NOMO-1 treated with DMSO at 0.1 percent for 48 hours (cell line): Measurements from ENCODE around the gene FNDC3B.

Experiments
- DNase-seq: peaks from one replicate; lab custom pipeline; 2025; ENCODE audit not compliant: unreplicated experiment; lab: John Stamatoyannopoulos, UW

Gene FNDC3B

DNA sequence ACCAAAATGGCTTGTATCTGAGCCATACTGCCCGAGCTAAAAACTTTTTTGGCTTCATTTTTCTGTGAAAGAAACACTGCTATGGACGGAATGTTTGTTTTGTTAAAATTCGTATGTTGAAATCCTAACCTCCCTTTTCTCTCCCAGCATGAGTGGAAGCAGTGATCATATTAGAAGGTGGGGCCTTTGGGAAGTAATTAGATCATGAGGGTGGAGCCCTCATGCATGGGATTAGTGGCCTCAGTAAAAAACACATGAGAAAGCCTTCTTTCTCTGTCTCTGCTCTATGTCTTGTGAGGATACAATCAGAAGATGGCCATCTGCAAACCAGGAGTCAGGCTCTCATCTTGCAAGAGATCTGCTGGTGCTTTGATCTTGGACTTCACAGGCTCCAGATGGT, 7.4 kb upstream of the FNDC3B start:
- DNase-seq = no peak

DNA sequence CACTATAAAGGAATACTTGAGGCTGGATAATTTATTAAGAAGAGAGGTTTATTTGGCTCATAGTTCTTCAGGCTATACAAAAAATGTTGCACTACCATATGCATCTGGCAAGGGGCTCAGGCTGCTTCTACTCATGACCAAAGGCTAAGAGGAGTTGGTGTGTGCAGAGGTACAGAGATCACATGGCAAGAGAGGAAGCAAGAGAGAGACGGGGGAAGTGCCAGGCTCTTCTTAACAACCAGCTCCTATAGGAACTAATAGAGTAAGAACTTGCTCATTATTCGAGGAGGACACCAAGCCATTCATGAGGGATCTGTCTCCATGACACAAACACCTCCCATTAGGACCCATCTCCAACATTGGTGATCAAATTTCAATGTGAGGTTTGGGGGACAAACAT, 6.0 kb upstream of the FNDC3B start:
- DNase-seq = no peak

DNA sequence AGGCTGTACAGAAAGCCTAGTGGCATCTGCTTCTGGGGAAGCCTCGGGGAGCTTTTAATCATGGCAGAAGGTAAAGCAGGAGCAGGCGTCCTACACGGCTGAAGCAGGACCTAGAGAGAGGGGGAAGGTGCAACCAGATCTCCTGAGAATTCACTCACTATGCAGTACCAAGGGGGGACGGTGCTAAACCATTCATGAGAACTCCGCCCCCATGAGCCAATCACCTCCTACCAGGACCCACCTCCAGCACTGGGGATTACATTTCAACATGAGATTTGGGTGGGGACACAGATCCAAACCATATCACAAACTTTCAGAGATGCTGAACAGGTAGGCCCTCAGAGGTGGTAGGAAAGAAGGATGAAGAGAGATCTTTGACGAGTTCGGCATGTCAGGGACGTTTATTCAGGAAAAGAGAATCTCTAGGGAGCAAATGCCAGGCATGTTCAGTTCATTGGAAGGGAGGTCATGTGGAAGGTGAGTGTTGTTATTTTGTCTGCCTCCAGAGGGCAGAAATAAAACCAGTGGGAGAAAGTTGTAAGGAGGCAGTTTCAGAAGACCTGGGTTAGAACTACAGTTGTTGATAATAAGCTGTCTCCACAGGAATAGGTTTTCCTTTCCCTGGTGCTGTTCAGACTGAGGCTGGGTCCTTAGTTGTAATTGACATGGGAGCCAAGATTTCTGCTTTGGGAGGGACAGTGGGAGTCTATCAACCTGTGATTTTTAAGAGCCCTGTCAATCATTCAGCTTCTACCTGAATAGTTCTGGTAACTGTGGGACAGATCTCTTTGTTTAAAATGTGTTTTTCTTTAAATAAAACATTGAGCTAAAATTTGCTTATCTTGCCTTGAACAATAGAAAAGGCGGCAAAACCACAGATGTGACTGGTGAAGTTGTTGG, 4.3 kb upstream of the FNDC3B start:
- peak; percentile 29 for DNase-seq

DNA sequence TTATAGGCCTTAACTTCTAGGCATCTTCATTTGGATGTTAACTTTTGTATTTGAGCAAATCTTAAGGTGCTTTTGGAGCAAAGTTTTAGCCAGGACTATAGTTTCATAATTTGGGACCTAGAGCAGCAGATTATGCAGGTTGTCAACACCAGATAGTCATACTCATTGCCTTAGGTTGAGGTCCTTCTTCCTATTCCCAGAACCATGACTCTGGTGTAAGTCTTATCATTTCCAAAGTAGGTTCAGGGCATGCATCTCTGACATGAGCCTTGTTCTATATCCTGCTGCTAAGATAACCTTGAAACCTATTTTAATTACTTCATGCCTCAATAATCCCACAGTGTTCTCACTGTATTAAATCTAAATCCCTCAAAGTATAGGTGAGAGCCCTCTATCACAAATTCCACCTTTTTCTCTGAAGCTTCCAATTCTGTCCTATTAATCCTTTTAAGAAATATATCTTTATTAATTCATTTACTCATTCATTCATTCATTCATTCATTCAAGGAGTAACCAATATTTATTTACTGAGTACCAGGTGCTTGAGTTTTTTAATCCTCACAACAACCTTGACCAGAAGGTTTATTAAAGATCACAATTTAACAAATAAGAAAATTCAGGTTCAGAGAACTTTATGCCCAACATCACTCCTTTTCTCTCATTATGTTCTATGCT, 2.7 kb upstream of the FNDC3B start:
- no peak for DNase-seq

DNA sequence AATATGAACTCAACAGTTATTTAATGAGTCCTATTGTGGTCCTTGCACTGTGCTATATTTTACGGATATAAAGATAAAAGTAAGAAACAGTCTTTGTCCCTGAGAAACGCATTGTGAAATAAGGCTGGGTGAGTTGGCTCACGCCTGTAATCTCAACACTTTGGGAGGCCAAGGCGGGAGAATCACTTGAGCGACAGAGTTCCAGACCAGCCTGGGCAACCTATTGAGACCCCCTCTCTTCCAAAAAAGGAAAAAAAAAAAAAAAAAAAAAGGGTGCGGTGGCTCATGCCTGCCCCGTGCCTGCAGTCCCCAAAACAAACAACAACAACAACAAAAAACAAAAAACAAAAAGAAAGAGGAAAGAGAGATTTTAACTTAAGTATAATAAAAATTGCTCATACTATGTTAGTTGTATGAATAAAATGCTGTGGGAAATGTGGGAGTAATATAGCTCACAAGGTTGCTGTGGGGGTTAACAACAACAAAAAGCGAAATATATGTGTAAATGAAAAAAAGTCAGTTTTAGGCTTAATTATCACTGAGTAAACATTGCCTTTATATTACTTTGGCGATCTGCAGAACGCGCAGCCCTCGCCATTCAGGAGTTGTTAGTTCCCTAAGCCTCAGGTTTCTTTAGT, 461 bp upstream of the FNDC3B start:
- DNase-seq = peak; percentile 62

DNA sequence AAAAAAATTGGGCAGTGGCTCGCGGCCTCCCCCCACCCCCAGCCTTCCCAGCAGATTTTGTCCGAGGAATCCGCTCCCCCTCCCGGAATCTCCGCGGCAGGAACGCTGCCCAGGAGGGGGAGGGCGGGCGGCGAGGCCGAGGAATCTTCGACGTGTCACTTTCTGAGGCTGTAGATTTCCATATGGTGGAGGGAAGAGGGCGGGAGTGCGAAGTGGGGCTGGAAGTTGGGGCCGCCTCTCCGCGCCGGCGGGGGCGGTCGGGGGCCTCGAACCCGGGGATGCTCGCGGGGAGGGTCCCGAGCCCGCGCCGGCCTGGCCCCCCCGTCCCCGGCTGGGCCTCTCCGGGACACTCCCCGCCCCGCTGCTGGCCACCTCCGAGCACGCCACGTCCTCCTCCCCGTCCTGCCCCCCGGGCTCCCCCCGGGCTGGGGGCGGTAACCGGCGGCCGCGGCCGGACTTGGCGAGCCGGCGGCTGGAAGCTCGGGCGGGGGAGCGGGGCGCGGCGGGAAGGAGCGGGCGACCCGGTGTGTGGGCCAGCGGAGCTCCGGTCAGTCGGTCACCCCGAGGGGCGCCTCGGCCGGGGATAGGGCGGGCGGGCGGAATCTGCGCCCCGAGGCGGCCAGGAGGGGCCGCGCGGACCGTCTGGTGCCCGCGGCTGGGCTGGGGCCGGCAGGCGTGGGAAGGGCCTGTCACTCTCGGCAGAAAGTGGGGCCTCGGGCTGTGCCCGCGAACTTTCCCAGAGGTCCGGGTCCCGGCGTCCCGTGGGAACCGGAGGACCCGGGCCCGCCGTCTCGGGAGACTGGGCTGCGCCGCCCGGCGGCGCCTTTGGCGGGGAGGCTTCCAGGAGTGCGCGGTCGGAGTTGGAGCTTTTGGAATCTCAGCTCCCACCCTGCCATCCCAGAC, 951 bp downstream of the FNDC3B start:
- peak; percentile 75 for DNase-seq

DNA sequence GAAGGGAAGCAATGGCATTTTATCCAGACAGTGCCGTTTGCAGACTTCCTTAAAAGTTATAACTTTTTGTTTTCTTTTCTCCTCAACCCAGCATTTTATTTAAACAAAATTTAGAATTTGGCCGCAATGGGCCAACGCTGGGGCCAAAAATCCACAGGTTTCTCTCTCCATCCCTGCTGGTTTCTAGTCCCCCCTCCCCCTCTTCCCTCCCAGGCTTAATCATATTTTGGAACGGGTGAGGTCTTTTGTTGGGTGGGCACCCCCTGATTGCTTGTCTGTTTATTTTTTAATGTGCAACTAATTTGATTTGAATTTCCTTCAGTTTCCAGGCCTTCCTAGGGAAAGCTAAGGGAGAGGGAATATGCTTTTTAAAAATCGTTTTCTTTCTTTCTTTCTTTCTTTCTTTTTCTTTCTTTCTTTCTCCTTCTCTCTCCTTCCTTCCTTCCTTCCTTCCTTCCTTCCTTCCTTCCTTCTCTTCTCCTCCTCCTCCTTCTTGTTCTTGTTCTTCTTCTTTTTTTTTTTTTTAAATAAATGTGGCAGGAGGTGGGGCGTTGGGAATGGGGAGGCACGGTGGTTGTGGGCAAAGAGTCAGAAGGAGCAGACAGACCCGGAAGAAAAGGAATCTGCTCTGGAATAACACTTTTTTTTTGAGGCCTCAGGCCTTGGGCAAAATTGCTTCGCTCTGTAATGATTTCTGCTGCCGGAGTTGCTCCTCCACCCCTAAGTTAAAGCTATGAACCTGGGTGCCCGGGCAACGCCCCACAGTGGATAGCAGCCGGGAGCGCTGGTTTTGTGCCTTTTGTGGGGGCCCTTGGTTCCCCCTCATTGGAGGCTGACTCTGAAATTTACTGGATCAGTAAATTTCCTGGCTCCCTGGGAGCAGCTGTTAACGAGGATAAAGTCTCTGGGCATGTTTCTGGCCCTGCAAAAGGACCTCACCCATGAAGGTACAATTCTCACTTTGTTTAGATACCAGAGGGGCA, 1.9 kb downstream of the FNDC3B start:
- DNase-seq = peak; percentile 48

DNA sequence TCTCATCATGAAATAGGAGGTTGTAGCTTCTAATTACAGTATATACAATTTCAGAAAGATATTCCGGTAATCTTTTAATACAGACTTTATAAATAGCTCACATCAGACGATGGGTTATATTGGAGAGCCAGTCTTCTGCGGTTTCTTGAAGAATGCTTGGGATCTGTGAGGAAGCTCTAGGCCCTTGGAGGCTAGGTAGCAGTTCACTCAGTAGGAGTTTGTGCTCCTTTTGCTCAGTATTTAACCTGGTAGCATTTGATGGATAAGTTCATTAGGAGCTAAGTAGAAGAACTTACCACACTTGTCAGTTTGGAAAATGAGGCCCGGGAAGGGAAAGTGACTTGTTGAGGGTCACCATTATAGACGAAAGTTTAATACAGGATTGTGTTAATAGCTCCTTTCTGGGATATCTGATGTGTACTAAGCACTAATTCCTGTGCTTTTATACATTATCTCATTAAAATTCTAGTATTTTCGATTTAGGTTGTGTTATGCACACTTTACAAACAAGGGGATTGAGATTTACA, 2.8 kb downstream of the FNDC3B start:
- no peak for DNase-seq

DNA sequence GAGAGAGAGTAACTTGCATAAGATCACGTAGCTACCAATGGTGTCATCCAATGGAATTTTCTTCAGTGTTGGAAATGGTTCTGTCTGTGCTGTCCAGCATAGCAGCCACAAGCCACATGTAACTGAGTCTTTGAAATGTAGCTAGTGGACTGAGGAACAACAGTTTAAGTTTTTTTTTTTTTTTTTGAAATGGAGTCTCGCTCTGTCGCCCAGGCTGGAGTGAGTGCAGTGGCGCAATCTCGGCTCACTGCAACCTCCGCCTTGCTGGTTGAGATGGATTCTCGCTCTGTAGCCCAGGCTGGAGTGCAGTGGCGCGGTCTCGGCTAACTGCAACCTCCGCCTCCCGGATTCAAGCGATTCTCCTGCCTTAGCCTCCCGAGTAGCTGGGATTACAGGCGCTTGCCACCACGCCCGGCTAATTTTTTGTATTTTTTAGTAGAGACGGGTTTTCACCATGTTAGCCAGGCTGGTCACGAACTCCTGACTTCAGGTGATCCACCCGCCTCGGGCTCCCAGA, 3.3 kb downstream of the FNDC3B start:
- DNase-seq = peak; percentile 47

DNA sequence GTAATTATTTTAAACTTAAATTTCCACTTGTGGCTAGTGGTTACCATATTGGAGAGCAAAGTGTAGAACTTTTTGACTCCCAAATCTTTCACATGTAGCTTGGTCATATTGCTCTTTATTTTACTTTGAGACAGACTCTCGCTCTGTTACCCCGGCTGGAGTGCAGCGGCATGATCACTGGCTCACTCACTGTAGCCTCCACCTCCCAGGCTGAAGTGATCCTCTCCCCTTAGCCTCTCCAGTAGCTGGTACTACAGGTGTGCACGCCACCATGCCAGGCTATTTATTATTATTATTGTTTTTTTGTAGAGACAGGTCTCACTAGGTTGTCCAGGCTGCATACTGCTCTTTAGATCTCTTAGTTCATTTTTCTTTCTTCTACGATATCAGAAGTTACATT, 3.9 kb downstream of the FNDC3B start:
- DNase-seq = no peak

DNA sequence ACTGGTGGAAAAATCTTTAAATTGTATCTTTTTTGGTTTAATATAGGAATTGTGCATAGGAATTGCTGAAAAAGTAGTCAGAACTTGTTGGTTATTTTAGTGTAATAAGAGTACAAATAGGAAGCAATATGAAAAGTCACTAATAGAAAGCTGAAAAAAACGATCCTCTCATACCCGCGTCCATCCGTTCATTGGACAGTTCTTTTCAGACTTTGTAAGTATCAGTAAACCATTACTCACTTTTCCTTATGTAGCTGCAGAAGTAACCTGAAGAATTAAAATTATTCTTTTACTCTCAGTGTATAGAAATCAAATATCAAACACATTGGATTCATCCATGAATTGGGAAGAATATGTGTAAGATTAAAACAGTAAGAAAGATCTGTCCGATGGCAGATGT, 4.4 kb downstream of the FNDC3B start:
- DNase-seq = no peak

DNA sequence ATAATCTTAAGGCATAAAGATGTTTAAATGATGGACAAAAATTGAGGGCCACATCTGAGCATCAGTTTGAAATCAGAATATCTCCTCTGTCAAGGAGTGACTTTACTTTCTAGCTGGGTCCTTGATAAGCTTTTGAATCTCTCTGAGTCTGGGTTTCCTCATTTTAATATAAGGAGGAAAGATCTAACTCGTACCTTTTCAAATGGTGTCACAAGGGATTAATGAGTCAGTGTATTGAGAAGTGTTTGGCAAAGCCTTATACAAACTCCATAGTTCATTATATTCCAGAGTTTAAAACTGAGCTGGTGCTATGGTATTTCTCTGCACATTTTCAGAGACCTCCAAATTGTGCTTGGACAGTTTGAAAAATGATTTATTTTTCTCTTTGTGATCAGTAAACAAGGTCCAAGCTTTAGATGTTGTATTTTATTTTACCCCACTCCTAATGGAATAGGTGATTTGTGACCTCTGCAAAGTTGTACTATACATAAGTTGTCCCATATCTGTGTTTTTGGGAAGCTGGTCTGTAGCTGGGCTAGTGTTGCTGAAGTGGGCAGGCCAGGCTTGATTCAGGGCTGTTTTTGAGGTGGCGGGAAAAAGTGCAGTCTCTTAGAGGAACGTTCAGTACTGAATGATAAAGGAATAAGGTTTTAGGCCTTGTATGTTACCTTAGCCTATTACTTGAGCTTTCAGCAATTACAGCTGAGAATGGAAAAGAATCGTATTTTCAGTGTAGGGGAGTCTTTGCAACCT, 5.6 kb downstream of the FNDC3B start:
- DNase-seq = no peak

DNA sequence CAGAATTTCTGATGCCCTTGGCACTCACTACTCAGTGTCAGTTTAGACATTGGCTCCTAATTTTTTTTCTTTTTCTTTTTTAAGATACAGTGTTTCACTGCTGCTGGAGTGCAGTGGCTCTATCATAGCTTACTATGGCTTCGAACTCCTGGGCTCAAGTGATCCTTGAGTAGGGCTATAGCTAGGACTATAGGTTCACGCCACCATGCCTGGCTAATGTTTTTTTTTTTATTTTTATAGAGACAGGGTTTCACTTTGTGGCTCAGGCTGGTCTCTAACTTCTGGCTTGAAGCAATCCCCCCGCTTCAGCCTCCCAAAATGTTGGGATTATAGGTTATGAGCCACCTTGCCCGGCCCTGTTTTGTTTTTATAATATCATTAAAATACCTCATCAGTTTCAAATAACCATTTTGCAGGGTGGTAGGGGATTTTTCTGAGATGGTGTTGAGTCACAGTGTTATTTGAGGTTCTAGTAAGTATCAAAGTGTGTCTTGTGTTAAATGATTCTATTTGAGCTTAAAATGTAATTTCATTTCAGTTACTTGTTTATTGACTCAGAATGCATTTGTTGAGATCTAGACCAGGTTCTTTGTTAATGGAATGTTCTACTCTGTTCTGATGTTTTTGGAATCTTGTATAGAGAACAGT, 7.0 kb downstream of the FNDC3B start:
- DNase-seq = no peak

DNA sequence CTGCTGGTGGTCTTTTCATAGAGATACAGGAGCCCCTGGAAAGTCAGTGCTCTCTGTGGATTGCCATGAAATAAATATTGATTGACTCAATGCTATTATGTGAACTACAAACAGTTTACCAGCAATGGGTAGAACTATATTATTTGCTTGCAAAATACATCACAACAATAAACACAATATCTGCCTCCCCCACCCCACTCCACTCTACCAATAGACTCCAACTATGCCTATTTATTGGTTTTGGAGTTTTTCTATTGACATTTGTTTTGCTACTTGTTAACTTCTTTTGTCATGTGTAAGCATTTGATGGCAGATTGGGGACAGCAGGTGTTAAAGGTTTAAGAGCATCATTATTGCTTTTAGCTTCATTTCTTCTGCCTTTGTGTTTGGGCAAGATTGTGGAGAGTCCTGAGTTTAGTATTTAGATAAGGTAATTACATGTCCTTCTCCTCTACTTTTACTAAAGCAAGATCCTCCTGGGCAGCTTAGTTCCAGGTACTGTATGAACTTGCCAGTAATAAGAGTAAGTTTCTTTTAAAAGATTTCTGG, 8.3 kb downstream of the FNDC3B start:
- DNase-seq = no peak

DNA sequence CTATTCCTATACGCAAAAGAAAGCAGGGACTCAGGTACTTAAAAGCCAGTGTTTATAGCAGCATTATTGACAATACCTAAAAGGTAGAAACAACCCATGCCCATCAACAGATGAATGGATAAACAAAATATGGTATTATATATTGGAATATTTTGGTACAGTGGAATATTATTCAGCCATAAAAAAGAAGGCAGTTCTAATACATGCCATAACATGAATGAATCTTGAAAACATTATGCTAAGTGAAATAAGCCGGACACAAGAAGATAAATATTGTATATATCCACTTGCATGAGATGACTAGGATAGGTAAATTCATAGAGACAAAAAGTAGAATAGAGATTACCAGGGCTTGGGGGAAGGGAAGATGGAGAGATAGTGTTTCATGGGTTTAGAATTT, 9.2 kb downstream of the FNDC3B start:
- DNase-seq = no peak

DNA sequence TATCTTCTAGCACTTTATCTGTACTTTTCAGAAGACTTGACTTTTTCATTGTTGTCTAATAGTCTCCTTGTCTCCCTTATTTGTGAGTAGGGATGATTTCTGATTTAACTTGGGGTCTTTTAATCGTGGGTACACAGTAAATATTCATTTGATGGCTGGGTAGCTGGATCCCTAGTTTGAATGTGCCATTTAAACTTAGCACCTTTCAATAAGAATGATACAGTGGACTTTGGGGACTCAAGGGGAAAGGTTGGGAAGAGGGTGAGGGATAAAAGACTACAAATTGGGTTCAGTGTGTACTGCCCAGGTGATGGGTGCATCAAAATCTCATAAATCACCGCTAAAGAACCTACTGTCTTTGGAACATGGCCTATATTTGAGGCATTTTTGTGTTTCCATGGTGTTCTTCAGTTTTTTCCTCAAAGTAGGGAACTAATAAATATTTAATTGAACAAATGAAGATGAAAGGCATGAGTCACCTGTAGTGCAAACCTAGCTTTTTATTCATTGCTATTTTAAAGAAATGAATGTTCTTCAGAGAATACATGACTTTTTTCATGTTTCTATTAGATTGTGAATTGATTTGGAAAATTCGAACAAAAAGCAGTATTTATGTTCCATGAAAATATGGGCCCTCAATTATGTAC, 12.1 kb downstream of the FNDC3B start:
- DNase-seq = no peak

DNA sequence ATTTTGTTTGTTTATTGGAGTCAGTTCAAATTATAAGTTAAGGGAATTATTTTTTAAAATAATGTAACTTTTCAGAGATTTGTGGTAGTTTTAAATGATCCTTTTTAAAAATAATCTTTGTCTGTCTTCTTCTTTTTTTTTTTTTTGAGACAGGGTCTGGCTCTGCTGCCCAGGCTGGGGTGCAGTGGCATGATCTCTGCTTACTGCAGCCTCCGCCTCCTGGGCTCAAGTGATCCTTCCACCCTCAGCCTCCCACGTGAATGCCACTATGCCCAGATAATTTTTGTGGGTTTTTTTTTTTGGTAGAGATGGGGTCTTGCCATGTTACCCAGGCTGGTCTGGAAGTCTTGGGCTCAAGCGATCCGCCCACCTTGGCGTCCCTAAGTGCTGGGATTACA, 12.6 kb downstream of the FNDC3B start:
- no peak for DNase-seq
